Esophagus muscularis mucosa (tissue), 4 donors: Measurements from ENCODE around the gene CMTM7. TPM values are rescaled to one million over a fixed set of nuclear protein-coding genes. Genes with fewer than 3 reads are reported as not detected.

ENCODE experiments used
- DNase-seq: peaks from one replicate; pipeline ENCODE4 v3.0.0-alpha.2; 2017; ENCODE audit errors: extremely low spot score
- H3K27ac ChIP-seq, 4 donors: fragments of 200-600 bp; sonication (generic); replicated peaks in 1 of 4; 1 replicate in 3 of 4; 2 replicates in 1 of 4; pipeline ENCODE4 v1.5.1; 2016 to 2019; ENCODE audit warnings: mild to moderate bottlenecking in 1 of 4
- H3K27me3 ChIP-seq, 4 donors: fragments of 200-600 bp; sonication (generic); one replicate each; pipeline versions ENCODE4 v1.5.1 to v1.6.0; 2016 to 2019
- H3K36me3 ChIP-seq, 4 donors: fragments of 200-600 bp; sonication (generic); one replicate each; pipeline ENCODE4 v1.5.1; 2016 to 2019
- H3K4me1 ChIP-seq, 4 donors: fragments of 200-600 bp; sonication (generic); one replicate each; pipeline ENCODE4 v1.5.1; 2016 to 2019
- H3K4me3 ChIP-seq, 4 donors: fragments of 200-600 bp; sonication (generic); 1 replicate in 2 of 4; 2 replicates in 2 of 4; pipeline ENCODE4 v1.5.1; 2016 to 2019; ENCODE audit warnings: mild to moderate bottlenecking in 4 of 4, moderate library complexity in 1 of 4
- H3K9me3 ChIP-seq, 4 donors: fragments of 200-600 bp; sonication (generic); 1 replicate in 3 of 4; 2 replicates in 1 of 4; pipeline ENCODE4 v1.5.1; 2016 to 2019
- CTCF ChIP-seq, 3 experiments: fragments of 200-600 bp in 2 of 3; fragments of 450-650 bp in 1 of 3; sonication (generic) in 2 of 3; IDR thresholded peaks; one replicate each; pipeline ENCODE4 v1.5.1; 2017 to 2019; ENCODE audit warnings: antibody characterized with exemption in 3 of 3, mild to moderate bottlenecking in 2 of 3, moderate library complexity in 1 of 3
- EP300 ChIP-seq: sonication (generic); formaldehyde crosslinking; IDR thresholded peaks from one replicate; pipeline ENCODE4 v1.6.1; 2017; ENCODE audit warnings: antibody characterized with exemption
- POLR2A ChIP-seq: fragments of 450-650 bp; IDR thresholded peaks from one replicate; pipeline ENCODE4 v1.6.1; 2017; ENCODE audit warnings: antibody characterized with exemption, moderate library complexity, mild to moderate bottlenecking, low read depth
- POLR2AphosphoS5 ChIP-seq, 2 donors: sonication (generic); formaldehyde crosslinking; IDR thresholded peaks; one replicate each; pipeline ENCODE4 v1.6.1; 2017; ENCODE audit warnings: antibody characterized with exemption in 2 of 2
- WGBS: methylation state at CpG from one replicate; pipeline ENCODE4 v1.1.5; 2018; 5-methylcytosine and 5-hydroxymethylcytosine counted together
- intact Hi-C: fragments of 100-400 bp; cut with DNase I; formaldehyde crosslinking; loops from one replicate; pipeline ENCODE4 v1.15.1; 2023
- total RNA-seq, 4 donors: library from RNA; depleted of rRNA; stranded (reverse); fragments of >200 nt; gene quantifications; one replicate each; pipeline versions ENCODE4 v1.1.0 to v1.2.1, GENCODE V29; 2016

The CMTM7 gene
- total RNA-seq, 4 donors from 2014 or later: 8.2 to 10.8 (median 8.5) TPM

GRCh38 chr3:32419742-32420125, 28.1 kb downstream of the CMTM7 start:
- Histone ChIP-seq H3K9me3 (no peaks in the 10 kb centered on the region), H3K4me3 (no peak overlapping the region), H3K27ac (peak overlapping the region in 2 of 4 donors; percentile 65 to 75), H3K27me3 (no peaks in the 10 kb centered on the region), H3K4me1 (peaks cover 35 to 48% (median 42%) of the 10 kb centered on the region in 4 donors), H3K36me3 (no peaks in the 10 kb centered on the region)
- intact Hi-C loops: no loop called here
- no peak for TF ChIP-seq EP300
- TF ChIP-seq POLR2A: no peak
- TF ChIP-seq POLR2AphosphoS5 (IDR thresholded peaks at IDR 0.05): no peak
- TF ChIP-seq CTCF (IDR thresholded peaks at IDR 0.05): no peak
- DNase-seq: no peak
- 81% methylated on average over 2 of the region's 2 CpGs for WGBS

DNA sequence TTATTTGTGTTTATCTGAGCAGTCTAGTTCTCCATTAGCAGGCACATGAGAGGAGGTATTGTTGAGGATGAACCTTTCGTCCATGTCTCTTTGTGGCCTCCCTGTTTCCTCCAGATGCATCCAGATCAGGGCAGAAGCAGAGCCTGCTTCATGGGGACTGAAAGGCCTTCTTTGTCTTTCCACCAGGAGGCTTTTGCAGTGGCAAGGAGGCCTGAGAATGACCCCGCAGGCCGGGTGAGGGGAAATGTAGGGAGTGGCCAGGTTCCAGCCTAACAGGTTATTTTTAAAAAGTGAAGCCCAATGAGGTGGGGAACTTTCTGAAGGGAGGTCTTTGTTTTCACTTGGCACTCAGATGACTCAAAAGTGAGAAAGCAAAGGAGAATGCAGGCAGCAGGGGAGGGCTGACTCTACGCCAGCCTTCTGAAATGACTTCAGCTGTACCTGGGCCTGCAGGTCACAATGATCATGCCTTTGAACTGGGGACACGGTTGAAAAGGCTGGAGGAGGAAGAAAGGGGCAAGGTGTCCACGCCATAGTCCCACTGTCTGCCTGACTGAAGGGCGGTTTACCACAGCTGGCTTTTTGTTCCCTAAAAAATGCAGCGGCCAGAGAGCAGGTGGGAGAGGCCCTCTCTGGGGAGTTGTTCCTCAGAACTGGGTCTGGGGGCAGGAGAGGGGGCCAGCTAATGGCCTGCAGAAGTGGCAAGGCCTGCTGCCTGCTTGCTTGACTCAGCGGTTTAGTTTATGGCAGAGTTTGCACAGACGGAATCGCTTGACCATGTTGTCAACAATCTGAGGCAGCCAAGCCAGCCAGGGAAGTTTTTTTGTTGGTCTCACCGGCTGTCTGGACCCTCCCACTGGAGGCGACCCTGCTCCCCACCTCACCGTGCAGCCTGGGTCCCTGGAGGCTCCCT, 28.7 kb downstream of the CMTM7 start:
- Histone ChIP-seq H3K4me1 (peaks cover 35 to 42% (median 38%) of the 10 kb centered on the region in 4 donors), H3K27ac (peak overlapping the region; percentile 58 to 75 (median 68)), H3K27me3 (no peaks in the 10 kb centered on the region), H3K36me3 (no peaks in the 10 kb centered on the region), H3K4me3 (no peak overlapping the region), H3K9me3 (no peaks in the 10 kb centered on the region)
- no peak for TF ChIP-seq POLR2AphosphoS5 (IDR thresholded peaks at IDR 0.05)
- intact Hi-C loops: no loop called here
- no peak for DNase-seq
- 68% methylated on average over 14 of the region's 14 CpGs for WGBS

DNA sequence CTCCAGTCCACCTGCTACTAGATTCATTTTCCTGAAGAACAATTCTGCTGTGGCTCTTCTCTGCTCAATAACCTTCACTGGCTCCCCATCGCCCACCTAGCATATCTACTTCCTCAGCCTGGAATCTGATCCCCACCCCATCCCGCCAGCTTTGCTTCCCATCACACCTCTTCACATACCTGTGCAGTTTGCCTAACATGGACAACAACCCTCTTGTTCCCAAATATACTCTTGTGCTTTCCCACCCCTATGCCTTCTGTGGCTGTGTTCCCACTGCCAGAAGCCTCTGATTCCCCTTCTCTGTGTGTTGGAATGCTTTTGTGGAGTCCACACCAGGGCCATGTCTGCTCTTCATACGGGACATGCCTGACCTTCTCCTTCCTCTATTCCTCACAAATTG, 29.5 kb downstream of the CMTM7 start:
- intact Hi-C loops: no loop called here
- H3K9me3 ChIP-seq: no peaks in the 10 kb centered on the region
- 88% methylated on average over 3 of the region's 3 CpGs for WGBS
- peak overlapping the region; percentile 58 to 75 (median 68) for H3K27ac ChIP-seq
- TF ChIP-seq CTCF (IDR thresholded peaks at IDR 0.05) (no peak), POLR2A (no peak), POLR2AphosphoS5 (IDR thresholded peaks at IDR 0.05) (no peak), EP300 (no peak)
- DNase-seq: no peak
- no peaks in the 10 kb centered on the region for H3K27me3 ChIP-seq
- H3K36me3 ChIP-seq: no peaks in the 10 kb centered on the region
- peaks cover 34 to 42% (median 38%) of the 10 kb centered on the region in 4 donors for H3K4me1 ChIP-seq
- no peak overlapping the region for H3K4me3 ChIP-seq

GRCh38 chr3:32421991-32422859, 30.6 kb downstream of the CMTM7 start:
- H3K9me3 ChIP-seq: no peaks in the 10 kb centered on the region
- peak; percentile 8 for DNase-seq
- H3K4me3 ChIP-seq: no peak overlapping the region
- H3K4me1 ChIP-seq: peaks cover 34 to 42% (median 38%) of the 10 kb centered on the region in 4 donors
- H3K36me3 ChIP-seq: no peaks in the 10 kb centered on the region
- no peaks in the 10 kb centered on the region for H3K27me3 ChIP-seq
- intact Hi-C loops: no loop called here
- WGBS: 27% methylated on average over 10 of the region's 10 CpGs
- TF ChIP-seq EP300 (no peak), POLR2A (no peak), CTCF (IDR thresholded peaks at IDR 0.05) (no peak), POLR2AphosphoS5 (IDR thresholded peaks at IDR 0.05) (peak; percentile 76 to 89)
- peak overlapping the region; percentile 58 to 75 (median 68) for H3K27ac ChIP-seq

DNA sequence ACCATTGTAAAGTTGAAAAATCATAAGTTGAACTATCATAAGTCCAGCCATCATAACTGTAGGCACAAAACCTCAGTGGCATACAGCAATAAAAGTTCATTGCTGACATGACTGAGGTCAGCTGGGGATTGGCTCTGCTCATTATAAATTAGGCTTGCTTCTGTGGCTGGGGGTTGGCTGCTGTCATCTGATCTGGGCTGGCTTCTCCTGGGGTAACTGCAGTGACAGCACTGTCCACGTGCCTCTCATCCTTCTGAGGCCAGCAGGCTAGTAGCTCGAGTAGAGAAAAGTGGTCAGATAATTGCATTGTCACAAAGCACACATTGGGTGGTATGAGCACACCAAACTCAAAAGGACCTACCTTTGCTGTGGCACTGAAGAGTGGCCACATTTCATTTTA, 31.3 kb downstream of the CMTM7 start:
- no peak overlapping the region for H3K4me3 ChIP-seq
- WGBS: 79% methylated on average over 2 of the region's 2 CpGs
- peak overlapping the region in 2 of 4 donors; percentile 58 to 75 for H3K27ac ChIP-seq
- intact Hi-C loops: no loop called here
- H3K36me3 ChIP-seq: no peaks in the 10 kb centered on the region
- peak; percentile 90 for DNase-seq
- TF ChIP-seq POLR2A (no peak), EP300 (no peak), CTCF (IDR thresholded peaks at IDR 0.05) (no peak), POLR2AphosphoS5 (IDR thresholded peaks at IDR 0.05) (no peak)
- H3K27me3 ChIP-seq: no peaks in the 10 kb centered on the region
- H3K9me3 ChIP-seq: no peaks in the 10 kb centered on the region
- peaks cover 34 to 44% (median 40%) of the 10 kb centered on the region in 4 donors for H3K4me1 ChIP-seq
